HepG2 (cell line): ENCODE measurements around the gene TF. TPM values are rescaled to one million over a fixed set of nuclear protein-coding genes. Genes with fewer than 3 reads are reported as not detected.

ENCODE experiments used
- ARNT2 ChIP-seq: sonication (generic); formaldehyde crosslinking; IDR thresholded peaks from 2 replicates; pipeline ENCODE4 v1.8.0; 2022; ENCODE audit warnings: mild to moderate bottlenecking, low read depth, missing genetic modification reagents, moderate library complexity
- GTF2F1 ChIP-seq: fragments of 150-350 bp; IDR thresholded peaks from 2 replicates; pipeline ENCODE4 v1.6.1; 2014; ENCODE audit warnings: low read length
- NPAS2 ChIP-seq: sonication (generic); formaldehyde crosslinking; IDR thresholded peaks from 2 replicates; pipeline ENCODE4 v1.8.0; 2022; ENCODE audit warnings: mild to moderate bottlenecking, missing genetic modification reagents, borderline replicate concordance
- NR2F6 ChIP-seq, 2 experiments: IDR thresholded peaks; 2 replicates each; pipeline ENCODE4 v1.6.1; 2016; ENCODE audit warnings: antibody characterized with exemption in 1 of 2, mild to moderate bottlenecking in 1 of 2
- ZNF713 ChIP-seq: sonication (generic); formaldehyde crosslinking; IDR thresholded peaks from 2 replicates; pipeline ENCODE4 v1.4.0; 2020; ENCODE audit warnings: mild to moderate bottlenecking, missing genetic modification reagents
- ZNF720 ChIP-seq: sonication (generic); formaldehyde crosslinking; IDR thresholded peaks from 2 replicates; pipeline ENCODE4 v1.4.0; 2020; ENCODE audit warnings: missing genetic modification reagents
- polyA plus RNA-seq, 8 experiments: library from polyadenylated mRNA; depleted of rRNA in 3 of 8; stranded (reverse) in 7 of 8; unstranded in 1 of 8; fragments of >200 nt; fragmentation: Illumina TruSeq in 4 of 8; extraction: Trizol in 4 of 8; gene quantifications; 2 replicates each; pipeline versions ENCODE4 v1.2.1 to v1.2.3, GENCODE V29; 2011 to 2016; ENCODE audit warnings: low read depth in 4 of 8, missing spikeins in 1 of 8, mixed read lengths in 1 of 8; ENCODE audit not compliant: insufficient read depth in 1 of 8
- total RNA-seq, 5 experiments: library from RNA; depleted of rRNA; stranded (reverse); fragments of >200 nt; fragmentation: Illumina TruSeq; extraction: Trizol; gene quantifications; 2 replicates each; pipeline ENCODE4 v1.2.3, GENCODE V29; 2016; ENCODE audit warnings: low read depth in 1 of 5
- TF ChIP-seq, protein P1 (sequence below), 2 experiments: fragments of 450-650 bp in 1 of 2; sonication (generic) in 1 of 2; formaldehyde crosslinking in 1 of 2; IDR thresholded peaks; 2 replicates each; pipeline versions ENCODE4 v1.6.1 to v1.8.0; 2016 to 2022; ENCODE audit warnings: antibody characterized with exemption in 1 of 2, mild to moderate bottlenecking in 1 of 2, missing genetic modification reagents in 1 of 2
- TF ChIP-seq, protein P2 (sequence below): sonication (generic); formaldehyde crosslinking; IDR thresholded peaks from 2 replicates; pipeline ENCODE4 v1.4.0; 2020; ENCODE audit warnings: mild to moderate bottlenecking, low read depth, missing genetic modification reagents
- TF ChIP-seq, protein P3 (sequence below): sonication (generic); formaldehyde crosslinking; IDR thresholded peaks from 2 replicates; pipeline ENCODE4 v1.4.0; 2020; ENCODE audit warnings: missing genetic modification reagents, borderline replicate concordance
- TF ChIP-seq, protein P4 (sequence below): sonication (generic); formaldehyde crosslinking; IDR thresholded peaks from 2 replicates; pipeline ENCODE4 v1.5.1; 2020; ENCODE audit warnings: mild to moderate bottlenecking, missing genetic modification reagents

Gene TF
- total and polyA plus RNA-seq, 2 of the 13 experiments (the other 11 are each of a cell fraction or from before 2014, with no cell fraction given) = 10,074 to 11,821 TPM

DNA sequence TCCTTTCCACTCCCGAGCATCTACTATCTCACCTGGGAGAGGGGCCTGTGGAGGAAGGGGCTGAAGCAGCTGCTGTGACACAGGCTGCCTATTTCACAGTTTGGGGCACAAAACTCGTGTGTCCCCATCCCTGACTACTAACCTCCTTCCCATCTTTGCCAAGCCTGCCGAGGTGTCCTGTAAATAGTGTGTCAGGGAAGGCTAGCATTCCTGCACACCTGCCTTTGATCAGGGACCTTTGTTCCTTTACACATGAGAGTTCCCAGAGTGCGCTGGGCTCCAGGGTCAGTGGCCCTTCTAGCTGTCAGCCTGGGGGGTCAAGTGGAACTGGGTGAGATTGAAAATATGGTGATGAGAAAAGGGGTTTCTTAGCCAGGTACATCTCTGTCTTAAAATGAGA lies 13.0 kb upstream of the TF start (continued):
- TF ChIP-seq, protein P1, sequence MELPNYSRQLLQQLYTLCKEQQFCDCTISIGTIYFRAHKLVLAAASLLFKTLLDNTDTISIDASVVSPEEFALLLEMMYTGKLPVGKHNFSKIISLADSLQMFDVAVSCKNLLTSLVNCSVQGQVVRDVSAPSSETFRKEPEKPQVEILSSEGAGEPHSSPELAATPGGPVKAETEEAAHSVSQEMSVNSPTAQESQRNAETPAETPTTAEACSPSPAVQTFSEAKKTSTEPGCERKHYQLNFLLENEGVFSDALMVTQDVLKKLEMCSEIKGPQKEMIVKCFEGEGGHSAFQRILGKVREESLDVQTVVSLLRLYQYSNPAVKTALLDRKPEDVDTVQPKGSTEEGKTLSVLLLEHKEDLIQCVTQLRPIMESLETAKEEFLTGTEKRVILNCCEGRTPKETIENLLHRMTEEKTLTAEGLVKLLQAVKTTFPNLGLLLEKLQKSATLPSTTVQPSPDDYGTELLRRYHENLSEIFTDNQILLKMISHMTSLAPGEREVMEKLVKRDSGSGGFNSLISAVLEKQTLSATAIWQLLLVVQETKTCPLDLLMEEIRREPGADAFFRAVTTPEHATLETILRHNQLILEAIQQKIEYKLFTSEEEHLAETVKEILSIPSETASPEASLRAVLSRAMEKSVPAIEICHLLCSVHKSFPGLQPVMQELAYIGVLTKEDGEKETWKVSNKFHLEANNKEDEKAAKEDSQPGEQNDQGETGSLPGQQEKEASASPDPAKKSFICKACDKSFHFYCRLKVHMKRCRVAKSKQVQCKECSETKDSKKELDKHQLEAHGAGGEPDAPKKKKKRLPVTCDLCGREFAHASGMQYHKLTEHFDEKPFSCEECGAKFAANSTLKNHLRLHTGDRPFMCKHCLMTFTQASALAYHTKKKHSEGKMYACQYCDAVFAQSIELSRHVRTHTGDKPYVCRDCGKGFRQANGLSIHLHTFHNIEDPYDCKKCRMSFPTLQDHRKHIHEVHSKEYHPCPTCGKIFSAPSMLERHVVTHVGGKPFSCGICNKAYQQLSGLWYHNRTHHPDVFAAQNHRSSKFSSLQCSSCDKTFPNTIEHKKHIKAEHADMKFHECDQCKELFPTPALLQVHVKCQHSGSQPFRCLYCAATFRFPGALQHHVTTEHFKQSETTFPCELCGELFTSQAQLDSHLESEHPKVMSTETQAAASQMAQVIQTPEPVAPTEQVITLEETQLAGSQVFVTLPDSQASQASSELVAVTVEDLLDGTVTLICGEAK (IDR thresholded peaks at IDR 0.05) = no peak
- TF ChIP-seq, protein P1 (CRISPR knock-in tag; IDR thresholded peaks at IDR 0.05) = peak; percentile 48; the same call in 1 of the 2 replicates
- TF ChIP-seq NR2F6 (IDR thresholded peaks at IDR 0.05) (peak; percentile 91), NR2F6 (CRISPR knock-in tag; IDR thresholded peaks at IDR 0.05) (peak; percentile 95), ZNF720 (CRISPR knock-in tag) (no peak), ARNT2 (CRISPR knock-in tag) (no peak), ZNF713 (CRISPR knock-in tag) (no peak), NPAS2 (CRISPR knock-in tag) (no peak), GTF2F1 (no peak)
- TF ChIP-seq, protein P2, sequence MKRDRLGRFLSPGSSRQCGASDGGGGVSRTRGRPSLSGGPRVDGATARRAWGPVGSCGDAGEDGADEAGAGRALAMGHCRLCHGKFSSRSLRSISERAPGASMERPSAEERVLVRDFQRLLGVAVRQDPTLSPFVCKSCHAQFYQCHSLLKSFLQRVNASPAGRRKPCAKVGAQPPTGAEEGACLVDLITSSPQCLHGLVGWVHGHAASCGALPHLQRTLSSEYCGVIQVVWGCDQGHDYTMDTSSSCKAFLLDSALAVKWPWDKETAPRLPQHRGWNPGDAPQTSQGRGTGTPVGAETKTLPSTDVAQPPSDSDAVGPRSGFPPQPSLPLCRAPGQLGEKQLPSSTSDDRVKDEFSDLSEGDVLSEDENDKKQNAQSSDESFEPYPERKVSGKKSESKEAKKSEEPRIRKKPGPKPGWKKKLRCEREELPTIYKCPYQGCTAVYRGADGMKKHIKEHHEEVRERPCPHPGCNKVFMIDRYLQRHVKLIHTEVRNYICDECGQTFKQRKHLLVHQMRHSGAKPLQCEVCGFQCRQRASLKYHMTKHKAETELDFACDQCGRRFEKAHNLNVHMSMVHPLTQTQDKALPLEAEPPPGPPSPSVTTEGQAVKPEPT (CRISPR knock-in tag) = peak; percentile 51; the same call in 1 of the 2 replicates
- TF ChIP-seq, protein P3, sequence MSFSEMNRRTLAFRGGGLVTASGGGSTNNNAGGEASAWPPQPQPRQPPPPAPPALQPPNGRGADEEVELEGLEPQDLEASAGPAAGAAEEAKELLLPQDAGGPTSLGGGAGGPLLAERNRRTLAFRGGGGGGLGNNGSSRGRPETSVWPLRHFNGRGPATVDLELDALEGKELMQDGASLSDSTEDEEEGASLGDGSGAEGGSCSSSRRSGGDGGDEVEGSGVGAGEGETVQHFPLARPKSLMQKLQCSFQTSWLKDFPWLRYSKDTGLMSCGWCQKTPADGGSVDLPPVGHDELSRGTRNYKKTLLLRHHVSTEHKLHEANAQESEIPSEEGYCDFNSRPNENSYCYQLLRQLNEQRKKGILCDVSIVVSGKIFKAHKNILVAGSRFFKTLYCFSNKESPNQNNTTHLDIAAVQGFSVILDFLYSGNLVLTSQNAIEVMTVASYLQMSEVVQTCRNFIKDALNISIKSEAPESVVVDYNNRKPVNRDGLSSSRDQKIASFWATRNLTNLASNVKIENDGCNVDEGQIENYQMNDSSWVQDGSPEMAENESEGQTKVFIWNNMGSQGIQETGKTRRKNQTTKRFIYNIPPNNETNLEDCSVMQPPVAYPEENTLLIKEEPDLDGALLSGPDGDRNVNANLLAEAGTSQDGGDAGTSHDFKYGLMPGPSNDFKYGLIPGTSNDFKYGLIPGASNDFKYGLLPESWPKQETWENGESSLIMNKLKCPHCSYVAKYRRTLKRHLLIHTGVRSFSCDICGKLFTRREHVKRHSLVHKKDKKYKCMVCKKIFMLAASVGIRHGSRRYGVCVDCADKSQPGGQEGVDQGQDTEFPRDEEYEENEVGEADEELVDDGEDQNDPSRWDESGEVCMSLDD (CRISPR knock-in tag) = no peak
- TF ChIP-seq, protein P4, sequence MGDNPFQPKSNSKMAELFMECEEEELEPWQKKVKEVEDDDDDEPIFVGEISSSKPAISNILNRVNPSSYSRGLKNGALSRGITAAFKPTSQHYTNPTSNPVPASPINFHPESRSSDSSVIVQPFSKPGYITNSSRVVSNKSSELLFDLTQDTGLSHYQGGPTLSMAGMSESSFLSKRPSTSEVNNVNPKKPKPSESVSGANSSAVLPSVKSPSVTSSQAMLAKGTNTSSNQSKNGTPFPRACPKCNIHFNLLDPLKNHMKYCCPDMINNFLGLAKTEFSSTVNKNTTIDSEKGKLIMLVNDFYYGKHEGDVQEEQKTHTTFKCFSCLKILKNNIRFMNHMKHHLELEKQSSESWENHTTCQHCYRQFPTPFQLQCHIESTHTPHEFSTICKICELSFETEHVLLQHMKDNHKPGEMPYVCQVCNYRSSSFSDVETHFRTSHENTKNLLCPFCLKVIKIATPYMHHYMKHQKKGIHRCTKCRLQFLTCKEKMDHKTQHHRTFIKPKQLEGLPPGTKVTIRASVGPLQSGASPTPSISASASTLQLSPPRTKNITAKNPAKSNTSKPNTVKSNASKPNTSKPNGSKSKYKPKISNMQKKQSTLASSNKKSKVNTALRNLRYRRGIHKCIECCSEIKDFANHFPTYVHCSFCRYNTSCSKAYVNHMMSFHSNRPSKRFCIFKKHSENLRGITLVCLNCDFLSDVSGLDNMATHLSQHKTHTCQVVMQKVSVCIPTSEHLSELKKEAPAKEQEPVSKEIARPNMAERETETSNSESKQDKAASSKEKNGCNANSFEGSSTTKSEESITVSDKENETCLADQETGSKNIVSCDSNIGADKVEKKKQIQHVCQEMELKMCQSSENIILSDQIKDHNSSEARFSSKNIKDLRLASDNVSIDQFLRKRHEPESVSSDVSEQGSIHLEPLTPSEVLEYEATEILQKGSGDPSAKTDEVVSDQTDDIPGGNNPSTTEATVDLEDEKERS (CRISPR knock-in tag) = peak; percentile 23; the same call in 1 of the 2 replicates
